ENCODE measurements around the gene CLSTN2.

- TF ChIP-seq CTCF (conservative IDR thresholded peaks at IDR 0.05; ENCODE audit: low read depth, low read length): no peak
- TF ChIP-seq POLR2A (IDR thresholded peaks at IDR 0.05; ENCODE audit: low read depth, low read length): no peak
- TF ChIP-seq ELK1 (IDR thresholded peaks at IDR 0.05; ENCODE audit: borderline replicate concordance, low read depth, low read length): no peak
- no peak for TF ChIP-seq MAZ (IDR thresholded peaks at IDR 0.05; ENCODE audit: borderline replicate concordance, low read depth, low read length)
Observed at GRCh38 chr3:140568842-140569520, 634.0 kb downstream of the CLSTN2 start.

Measured in IMR-90 (cell line).